GM12872 (cell line): Measurements from ENCODE around the gene CAMK2D.

Experiments used
- TF ChIP-seq, protein P1 (sequence below): IDR thresholded peaks from 3 replicates; pipeline ENCODE4 v1.5.1; 2011; ENCODE audit warnings: low read depth, mild to moderate bottlenecking, low read length, moderate library complexity; ENCODE audit not compliant: insufficient read depth

The CAMK2D gene

DNA sequence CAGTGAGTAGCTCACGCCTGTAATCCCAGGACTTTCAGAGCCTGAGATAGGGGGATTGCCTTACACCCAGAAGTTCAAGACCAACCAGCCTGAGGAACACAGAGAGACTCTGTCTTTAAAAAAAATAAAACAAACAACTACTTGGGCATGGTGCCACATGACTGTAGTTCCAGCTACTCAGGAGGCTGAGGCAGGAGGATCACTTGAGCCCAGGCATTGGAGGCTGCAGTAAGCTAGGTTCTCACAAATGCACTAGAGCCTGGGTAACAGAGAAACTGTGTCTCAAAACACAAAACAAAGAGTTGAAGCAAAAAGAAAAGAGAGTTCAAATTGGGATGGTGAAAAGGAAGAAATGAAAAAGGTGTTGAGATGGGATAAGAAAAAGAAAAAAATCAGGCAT, 10.8 kb downstream of the CAMK2D start:
- TF ChIP-seq, protein P1, sequence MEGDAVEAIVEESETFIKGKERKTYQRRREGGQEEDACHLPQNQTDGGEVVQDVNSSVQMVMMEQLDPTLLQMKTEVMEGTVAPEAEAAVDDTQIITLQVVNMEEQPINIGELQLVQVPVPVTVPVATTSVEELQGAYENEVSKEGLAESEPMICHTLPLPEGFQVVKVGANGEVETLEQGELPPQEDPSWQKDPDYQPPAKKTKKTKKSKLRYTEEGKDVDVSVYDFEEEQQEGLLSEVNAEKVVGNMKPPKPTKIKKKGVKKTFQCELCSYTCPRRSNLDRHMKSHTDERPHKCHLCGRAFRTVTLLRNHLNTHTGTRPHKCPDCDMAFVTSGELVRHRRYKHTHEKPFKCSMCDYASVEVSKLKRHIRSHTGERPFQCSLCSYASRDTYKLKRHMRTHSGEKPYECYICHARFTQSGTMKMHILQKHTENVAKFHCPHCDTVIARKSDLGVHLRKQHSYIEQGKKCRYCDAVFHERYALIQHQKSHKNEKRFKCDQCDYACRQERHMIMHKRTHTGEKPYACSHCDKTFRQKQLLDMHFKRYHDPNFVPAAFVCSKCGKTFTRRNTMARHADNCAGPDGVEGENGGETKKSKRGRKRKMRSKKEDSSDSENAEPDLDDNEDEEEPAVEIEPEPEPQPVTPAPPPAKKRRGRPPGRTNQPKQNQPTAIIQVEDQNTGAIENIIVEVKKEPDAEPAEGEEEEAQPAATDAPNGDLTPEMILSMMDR, result no peak

DNA sequence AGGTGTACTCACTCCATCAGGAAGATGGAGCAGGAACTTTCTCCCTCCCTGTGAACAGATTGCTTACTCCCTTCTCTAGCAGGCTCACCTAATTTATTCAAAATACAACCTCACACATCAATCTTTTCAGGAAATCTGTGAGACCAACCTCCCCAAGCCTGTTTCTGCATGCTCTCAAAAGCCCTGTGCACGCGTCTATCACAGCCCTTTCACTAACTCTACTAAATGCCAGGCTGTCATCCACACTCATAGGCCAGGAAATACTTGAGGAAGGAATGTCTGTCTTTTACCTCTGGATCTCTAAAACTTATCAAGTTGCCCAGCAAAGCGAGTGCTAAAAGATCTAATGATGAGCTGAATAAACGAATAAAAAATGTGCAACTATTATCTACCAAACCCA, 11.2 kb downstream of the CAMK2D start:
- TF ChIP-seq, protein P1, result no peak

DNA sequence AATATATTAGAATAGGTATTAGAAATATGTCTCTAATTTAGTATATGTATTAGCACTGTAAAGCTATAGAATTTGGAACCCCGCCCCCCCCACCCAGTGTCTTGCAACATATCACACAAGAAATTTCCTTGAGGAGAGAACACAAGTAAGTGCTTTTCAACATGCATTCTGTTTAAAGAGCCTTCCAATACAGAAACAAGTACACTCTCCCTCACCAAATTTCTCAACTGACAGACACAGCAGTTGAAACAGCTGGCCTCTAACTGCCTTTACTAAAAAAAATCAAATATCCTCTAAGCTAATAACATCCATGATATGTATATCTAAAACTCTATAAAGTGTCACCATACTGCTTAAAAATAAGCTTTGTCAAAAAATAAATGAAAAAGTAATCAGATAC, 12.4 kb downstream of the CAMK2D start:
- TF ChIP-seq, protein P1, result no peak

DNA sequence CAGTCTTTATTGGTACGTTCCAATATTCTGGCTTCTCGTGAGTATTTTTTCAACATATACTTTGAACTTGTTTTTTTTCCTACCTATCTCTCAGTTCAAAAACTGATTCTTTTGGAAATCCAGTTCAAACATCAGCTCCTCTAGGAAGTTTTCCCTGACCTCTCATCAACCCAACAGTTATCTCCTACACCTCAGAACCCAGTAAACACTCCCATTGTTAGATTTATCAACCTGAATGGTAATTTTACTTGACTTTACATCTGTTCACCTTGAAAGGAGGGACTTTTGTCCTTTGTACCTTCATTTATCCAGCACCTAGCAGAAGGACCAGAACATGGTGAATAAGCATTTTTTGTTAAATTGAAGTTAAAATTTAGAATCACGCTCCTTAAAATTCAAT, 13.6 kb downstream of the CAMK2D start:
- TF ChIP-seq, protein P1, result no peak

DNA sequence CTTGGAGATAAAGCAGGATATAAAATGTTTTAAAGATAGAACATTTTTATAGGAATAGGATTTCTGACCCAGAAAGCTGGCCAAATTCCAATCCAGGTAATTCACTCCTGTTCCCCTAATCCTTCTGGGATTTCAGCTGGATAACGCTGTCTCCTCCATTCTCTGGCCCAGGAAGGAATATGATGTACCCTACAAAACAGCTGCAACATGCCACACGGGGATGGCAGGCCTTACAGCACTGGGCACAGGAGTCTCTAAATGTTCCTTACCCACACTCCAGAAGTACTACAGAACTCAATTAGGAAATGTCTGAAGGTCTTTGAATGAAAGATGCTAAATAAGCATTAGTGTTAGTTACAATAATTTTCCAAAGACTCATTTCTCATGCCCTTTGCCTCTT, 15.8 kb downstream of the CAMK2D start:
- TF ChIP-seq, protein P1, result no peak

DNA sequence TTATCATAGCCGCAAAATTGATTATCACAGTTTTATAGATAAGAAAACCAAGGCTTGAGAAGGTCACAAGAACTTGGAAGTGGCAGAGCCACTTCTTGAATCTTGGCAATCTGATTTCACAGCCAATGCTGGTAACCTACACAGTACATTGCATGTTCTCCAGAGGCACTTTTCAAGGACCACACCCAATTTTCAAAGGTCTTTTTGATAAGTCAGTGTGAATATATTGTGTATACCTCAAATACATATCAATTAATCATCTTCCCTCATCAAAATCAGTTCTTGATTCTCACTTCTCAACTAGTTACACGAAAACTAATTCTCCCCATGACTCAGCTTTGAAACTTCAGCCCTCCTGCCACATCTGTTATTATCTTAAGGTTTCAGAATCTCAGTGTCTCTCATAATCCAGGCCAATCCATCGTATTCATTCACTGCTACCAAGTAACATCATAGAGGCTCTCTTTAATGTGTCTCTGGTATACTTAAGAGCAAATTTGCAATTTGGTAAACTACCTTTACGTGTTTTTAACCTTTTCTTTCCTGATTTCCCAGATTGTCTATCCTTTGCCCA, 16.8 kb downstream of the CAMK2D start:
- TF ChIP-seq, protein P1, result no peak

DNA sequence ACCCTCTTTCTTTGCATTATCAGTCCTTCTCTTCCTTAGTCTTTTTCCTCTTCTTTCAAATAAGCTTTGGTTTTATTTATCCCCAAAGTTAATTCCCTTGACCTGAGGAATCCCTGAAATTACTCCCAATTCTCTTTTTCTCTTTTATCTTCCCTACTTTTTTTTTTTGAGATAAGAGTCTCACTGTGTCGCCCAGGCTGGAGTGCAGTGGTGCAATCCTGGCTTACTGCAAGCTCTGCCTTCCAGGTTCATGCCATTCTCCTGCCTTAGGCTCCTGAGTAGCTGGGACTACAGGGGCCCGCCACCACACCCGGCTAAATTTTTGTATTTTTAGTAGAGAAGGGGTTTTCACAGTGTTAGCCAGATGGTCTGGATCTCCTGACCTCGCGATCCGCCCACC, 17.8 kb downstream of the CAMK2D start:
- TF ChIP-seq, protein P1, result no peak
